GM12875 (cell line): ENCODE data around the gene TTC39C.
"Not testable (repeated sequence)": the region's sequence is repeated elsewhere in the genome, so short reads cannot be mapped to it uniquely, and the experiment has no call there.

Experiments used
- H3K4me3 ChIP-seq: one replicate; pipeline ENCODE4 v1.5.1; 2011; ENCODE audit warnings: low read depth, low read length, control low read depth
- TF ChIP-seq, protein P1 (sequence below): IDR thresholded peaks from 2 replicates; pipeline ENCODE4 v1.5.1; 2011; ENCODE audit warnings: low read depth, mild to moderate bottlenecking, control low read depth, inconsistent platforms, low read length, moderate library complexity, borderline replicate concordance; ENCODE audit not compliant: insufficient read depth

Gene TTC39C

DNA sequence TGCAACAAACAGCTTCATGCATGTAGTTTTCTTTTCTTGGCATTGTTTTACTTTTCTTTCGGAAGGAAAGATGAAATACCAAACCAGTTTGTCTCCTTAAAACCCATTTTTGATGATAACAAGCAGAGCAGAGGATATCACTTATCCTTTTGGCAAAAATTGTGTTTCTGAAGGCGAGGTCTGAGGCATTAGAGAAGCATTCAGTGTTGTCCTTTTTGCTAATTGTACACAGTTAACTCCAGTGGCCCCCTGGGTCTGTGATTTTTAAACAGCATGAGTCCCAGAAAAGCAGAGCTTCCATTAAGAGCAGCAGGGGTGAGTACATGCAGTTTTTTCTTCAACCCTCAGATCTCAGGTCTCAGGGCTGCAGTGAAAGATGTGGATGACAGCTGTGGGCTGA lies 41.3 kb downstream of the TTC39C start:
- TF ChIP-seq, protein P1, sequence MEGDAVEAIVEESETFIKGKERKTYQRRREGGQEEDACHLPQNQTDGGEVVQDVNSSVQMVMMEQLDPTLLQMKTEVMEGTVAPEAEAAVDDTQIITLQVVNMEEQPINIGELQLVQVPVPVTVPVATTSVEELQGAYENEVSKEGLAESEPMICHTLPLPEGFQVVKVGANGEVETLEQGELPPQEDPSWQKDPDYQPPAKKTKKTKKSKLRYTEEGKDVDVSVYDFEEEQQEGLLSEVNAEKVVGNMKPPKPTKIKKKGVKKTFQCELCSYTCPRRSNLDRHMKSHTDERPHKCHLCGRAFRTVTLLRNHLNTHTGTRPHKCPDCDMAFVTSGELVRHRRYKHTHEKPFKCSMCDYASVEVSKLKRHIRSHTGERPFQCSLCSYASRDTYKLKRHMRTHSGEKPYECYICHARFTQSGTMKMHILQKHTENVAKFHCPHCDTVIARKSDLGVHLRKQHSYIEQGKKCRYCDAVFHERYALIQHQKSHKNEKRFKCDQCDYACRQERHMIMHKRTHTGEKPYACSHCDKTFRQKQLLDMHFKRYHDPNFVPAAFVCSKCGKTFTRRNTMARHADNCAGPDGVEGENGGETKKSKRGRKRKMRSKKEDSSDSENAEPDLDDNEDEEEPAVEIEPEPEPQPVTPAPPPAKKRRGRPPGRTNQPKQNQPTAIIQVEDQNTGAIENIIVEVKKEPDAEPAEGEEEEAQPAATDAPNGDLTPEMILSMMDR = no peak
- no peak overlapping the region for H3K4me3 ChIP-seq

GRCh38 chr18:24056506-24056905 lies 42.0 kb downstream of the TTC39C start:
- no peak overlapping the region for H3K4me3 ChIP-seq
- TF ChIP-seq, protein P1 = no peak

- TF ChIP-seq, protein P1 = no peak
- no peak overlapping the region for H3K4me3 ChIP-seq
These were observed 43.2 kb downstream of the TTC39C start for GRCh38 chr18:24057804-24058203.

DNA sequence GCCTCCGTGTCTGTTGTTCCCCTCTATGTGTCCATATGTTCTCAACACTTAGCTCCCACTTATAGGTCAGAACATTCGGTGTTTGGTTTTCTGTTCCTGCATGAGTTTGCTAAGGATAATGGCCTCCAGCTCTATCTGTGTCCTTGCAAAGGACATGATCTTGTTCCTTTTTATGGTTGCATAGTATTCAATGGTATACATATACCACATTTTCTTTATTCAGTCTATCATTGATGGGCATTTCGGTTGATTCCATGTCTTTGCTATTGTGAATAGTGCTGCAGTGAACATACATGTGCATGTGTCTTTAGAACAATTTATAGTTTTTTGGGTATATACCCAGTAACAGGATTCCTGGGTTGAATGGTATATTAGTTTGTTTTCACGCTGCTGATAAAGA lies 44.8 kb downstream of the TTC39C start:
- not testable (repeated sequence) for H3K4me3 ChIP-seq

DNA sequence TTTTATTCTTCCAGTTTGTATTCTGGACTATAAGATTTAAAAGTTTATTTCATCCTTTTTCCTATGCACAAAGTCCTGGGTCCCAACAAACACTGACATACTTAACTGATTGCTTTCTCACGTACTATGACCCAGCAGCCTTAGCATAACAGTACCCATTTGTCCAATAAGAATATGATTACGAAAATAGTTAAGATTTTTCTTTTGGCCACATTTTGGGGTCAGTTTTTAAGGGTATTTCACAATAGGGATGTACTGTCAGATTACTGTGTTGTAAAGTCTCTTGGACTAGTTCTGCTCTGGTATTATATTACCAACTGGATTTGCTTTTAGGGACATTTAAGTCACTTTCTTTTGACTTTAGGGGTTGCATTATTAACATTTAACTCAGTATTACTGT lies 46.1 kb downstream of the TTC39C start:
- H3K4me3 ChIP-seq = no peak overlapping the region
- TF ChIP-seq, protein P1 = no peak

- TF ChIP-seq, protein P1 = no peak
- no peak overlapping the region for H3K4me3 ChIP-seq
These were observed 48.7 kb downstream of the TTC39C start for GRCh38 chr18:24063121-24063731.

- TF ChIP-seq, protein P1 = no peak
- H3K4me3 ChIP-seq = no peak overlapping the region
These were observed 50.0 kb downstream of the TTC39C start for GRCh38 chr18:24064391-24065100.
